ENCODE data around the gene RAPGEF2. TPM values are rescaled to one million over a fixed set of nuclear protein-coding genes. Genes with fewer than 3 reads are reported as not detected.

The RAPGEF2 gene
- total and polyA plus RNA-seq, 2 donors from 2014 or later: 6.9 to 50.6 TPM

- Histone ChIP-seq H3K27me3 (ENCODE audit: control insufficient read depth, insufficient read depth, low read length) (no peaks in the 10 kb centered on the region), H3K9me3 (ENCODE audit: control insufficient read depth in 2 of 3, insufficient read depth in 1 of 3, low read length in 3 of 3) (no peaks in the 10 kb centered on the region), H3K27ac (ENCODE audit: low read depth in 2 of 2, low read length in 2 of 2) (no peak overlapping the region), H3K4me1 (ENCODE audit: control insufficient read depth in 2 of 3, insufficient read depth in 2 of 3, low read depth in 1 of 3, low read length in 3 of 3) (peaks cover 0 to 2% (median 0%) of the 10 kb centered on the region in 3 donors), H3K9ac (ENCODE audit: low read length in 3 of 3) (no peak overlapping the region), H3K4me3 (ENCODE audit: low read length in 3 of 3) (no peak overlapping the region), H3K36me3 (ENCODE audit: control insufficient read depth in 2 of 3, insufficient read depth in 3 of 3, low read length in 3 of 3) (peaks cover 0 to 2% (median 0%) of the 10 kb centered on the region in 3 donors)
- intact Hi-C loops (cut with DNase I): no loop called here
- DNase-seq (no peak), FAIRE-seq (no peak)
- no peak for TF ChIP-seq CTCF (IDR thresholded peaks at IDR 0.05; ENCODE audit: borderline replicate concordance, extremely low read depth, insufficient read depth)
These were observed 214.3 kb downstream of the RAPGEF2 start for GRCh38 chr4:159317203-159317602.

- Histone ChIP-seq H3K4me1 (ENCODE audit: control insufficient read depth in 2 of 3, insufficient read depth in 2 of 3, low read depth in 1 of 3, low read length in 3 of 3) (peaks cover 0 to 2% (median 0%) of the 10 kb centered on the region in 3 donors), H3K9ac (ENCODE audit: low read length in 3 of 3) (no peak overlapping the region), H3K27ac (ENCODE audit: low read depth in 2 of 2, low read length in 2 of 2) (no peak overlapping the region), H3K27me3 (ENCODE audit: control insufficient read depth, insufficient read depth, low read length) (no peaks in the 10 kb centered on the region), H3K4me3 (ENCODE audit: low read length in 3 of 3) (no peak overlapping the region), H3K36me3 (ENCODE audit: control insufficient read depth in 2 of 3, insufficient read depth in 3 of 3, low read length in 3 of 3) (peaks cover 0 to 14% (median 3%) of the 10 kb centered on the region in 3 donors), H3K9me3 (ENCODE audit: control insufficient read depth in 2 of 3, insufficient read depth in 1 of 3, low read length in 3 of 3) (no peaks in the 10 kb centered on the region)
- DNase-seq (no peak), FAIRE-seq (no peak)
- intact Hi-C loops (cut with DNase I): no loop called here
- TF ChIP-seq CTCF (IDR thresholded peaks at IDR 0.05; ENCODE audit: borderline replicate concordance, extremely low read depth, insufficient read depth): no peak
These were observed 216.1 kb downstream of the RAPGEF2 start for GRCh38 chr4:159319027-159319426.

GRCh38 chr4:159326480-159326879 lies 223.6 kb downstream of the RAPGEF2 start:
- Histone ChIP-seq H3K9me3 (ENCODE audit: control insufficient read depth in 2 of 3, insufficient read depth in 1 of 3, low read length in 3 of 3) (no peaks in the 10 kb centered on the region), H3K27me3 (ENCODE audit: control insufficient read depth, insufficient read depth, low read length) (no peaks in the 10 kb centered on the region), H3K4me3 (ENCODE audit: low read length in 3 of 3) (no peak overlapping the region), H3K9ac (ENCODE audit: low read length in 3 of 3) (no peak overlapping the region), H3K36me3 (ENCODE audit: control insufficient read depth in 2 of 3, insufficient read depth in 3 of 3, low read length in 3 of 3) (peaks cover 0 to 19% (median 3%) of the 10 kb centered on the region in 3 donors), H3K4me1 (ENCODE audit: control insufficient read depth in 2 of 3, insufficient read depth in 2 of 3, low read depth in 1 of 3, low read length in 3 of 3) (no peaks in the 10 kb centered on the region), H3K27ac (ENCODE audit: low read depth in 2 of 2, low read length in 2 of 2) (no peak overlapping the region)
- intact Hi-C loops (cut with DNase I): no loop called here
- FAIRE-seq (no peak), DNase-seq (no peak)
- TF ChIP-seq CTCF (IDR thresholded peaks at IDR 0.05; ENCODE audit: borderline replicate concordance, extremely low read depth, insufficient read depth): no peak

- Histone ChIP-seq H3K9ac (ENCODE audit: low read length in 3 of 3) (no peak overlapping the region), H3K9me3 (ENCODE audit: control insufficient read depth in 2 of 3, insufficient read depth in 1 of 3, low read length in 3 of 3) (no peaks in the 10 kb centered on the region), H3K27ac (ENCODE audit: low read depth in 2 of 2, low read length in 2 of 2) (no peak overlapping the region), H3K4me1 (ENCODE audit: control insufficient read depth in 2 of 3, insufficient read depth in 2 of 3, low read depth in 1 of 3, low read length in 3 of 3) (no peaks in the 10 kb centered on the region), H3K4me3 (ENCODE audit: low read length in 3 of 3) (no peak overlapping the region), H3K36me3 (ENCODE audit: control insufficient read depth in 2 of 3, insufficient read depth in 3 of 3, low read length in 3 of 3) (peaks cover 0 to 13% (median 2%) of the 10 kb centered on the region in 3 donors), H3K27me3 (ENCODE audit: control insufficient read depth, insufficient read depth, low read length) (no peaks in the 10 kb centered on the region)
- FAIRE-seq (no peak), DNase-seq (no peak)
- TF ChIP-seq CTCF (IDR thresholded peaks at IDR 0.05; ENCODE audit: borderline replicate concordance, extremely low read depth, insufficient read depth): no peak
- intact Hi-C loops (cut with DNase I): no loop called here
These were observed 225.9 kb downstream of the RAPGEF2 start for GRCh38 chr4:159328766-159329165.

Measured in kidney (tissue), 14 donors.